Glutamatergic neuron (in vitro differentiated cells): Measurements from ENCODE around the gene AQP9. TPM values are rescaled to one million over a fixed set of nuclear protein-coding genes. Genes with fewer than 3 reads are reported as not detected.

ENCODE experiments used
- DNase-seq: peaks from one replicate; pipeline ENCODE4 v3.0.0; 2022
- H3K27ac Mint-ChIP-seq: one replicate; pipeline ENCODE4 v1.8.0; 2020; ENCODE audit warnings: mild to moderate bottlenecking, mixed read lengths, inconsistent platforms; ENCODE audit not compliant: unreplicated experiment
- H3K27me3 Mint-ChIP-seq: one replicate; pipeline ENCODE4 v1.8.0; 2020; ENCODE audit warnings: mild to moderate bottlenecking, moderate library complexity, mixed read lengths, inconsistent platforms; ENCODE audit not compliant: unreplicated experiment
- H3K36me3 Mint-ChIP-seq: one replicate; pipeline ENCODE4 v1.8.0; 2020; ENCODE audit warnings: mild to moderate bottlenecking, mixed read lengths, inconsistent platforms; ENCODE audit not compliant: unreplicated experiment
- H3K4me1 Mint-ChIP-seq: one replicate; pipeline ENCODE4 v1.8.0; 2020; ENCODE audit warnings: mild to moderate bottlenecking, low read depth, mixed read lengths, inconsistent platforms; ENCODE audit not compliant: unreplicated experiment
- H3K4me3 Mint-ChIP-seq: one replicate; pipeline ENCODE4 v1.8.0; 2020; ENCODE audit warnings: mild to moderate bottlenecking, mixed read lengths, inconsistent platforms; ENCODE audit not compliant: unreplicated experiment
- H3K9me3 Mint-ChIP-seq: one replicate; pipeline ENCODE4 v1.8.0; 2020; ENCODE audit warnings: mild to moderate bottlenecking, moderate library complexity, mixed read lengths, inconsistent platforms; ENCODE audit not compliant: unreplicated experiment
- total RNA-seq: library from RNA; stranded (reverse); fragmentation: NEBNext Ultra II Directional; extraction: Animal tissue kit (Norgen Biotek cat#: 25700); gene quantifications from one replicate; pipeline ENCODE4 v1.2.1, GENCODE V29; 2021; ENCODE audit not compliant: unreplicated experiment
- TF ChIP-seq, protein P1 (sequence below): fragments of 200-600 bp; sonication (generic); IDR thresholded peaks from one replicate; pipeline ENCODE4 v1.5.0; 2021; ENCODE audit not compliant: partially characterized antibody, unreplicated experiment

Gene AQP9
- total RNA-seq, 1 donor from 2014 or later: not detected

DNA sequence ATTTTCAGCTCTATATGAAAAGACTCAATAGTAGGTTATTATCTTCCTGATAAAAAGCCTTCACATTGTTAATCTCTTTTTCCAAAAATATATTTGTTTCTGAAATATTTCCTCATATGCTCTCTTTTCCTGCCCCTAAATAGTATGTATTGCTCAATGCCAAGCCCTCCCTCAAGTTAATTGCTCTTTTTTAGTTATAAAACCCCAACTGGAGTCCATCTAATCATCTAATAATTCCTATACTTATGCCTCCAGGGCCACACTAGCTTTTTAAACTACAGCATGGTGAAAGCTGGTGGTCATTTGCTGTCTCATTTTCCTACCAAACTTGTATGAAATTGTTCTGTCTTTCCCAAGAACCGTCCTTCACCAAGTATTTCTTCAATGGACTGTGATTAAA, 26.7 kb downstream of the AQP9 start:
- peaks cover 3% of the 10 kb centered on the region for H3K27me3 Mint-ChIP-seq
- H3K36me3 Mint-ChIP-seq: no peaks in the 10 kb centered on the region
- H3K4me3 Mint-ChIP-seq: no peak overlapping the region
- DNase-seq: no peak
- H3K9me3 Mint-ChIP-seq: no peaks in the 10 kb centered on the region
- TF ChIP-seq, protein P1, sequence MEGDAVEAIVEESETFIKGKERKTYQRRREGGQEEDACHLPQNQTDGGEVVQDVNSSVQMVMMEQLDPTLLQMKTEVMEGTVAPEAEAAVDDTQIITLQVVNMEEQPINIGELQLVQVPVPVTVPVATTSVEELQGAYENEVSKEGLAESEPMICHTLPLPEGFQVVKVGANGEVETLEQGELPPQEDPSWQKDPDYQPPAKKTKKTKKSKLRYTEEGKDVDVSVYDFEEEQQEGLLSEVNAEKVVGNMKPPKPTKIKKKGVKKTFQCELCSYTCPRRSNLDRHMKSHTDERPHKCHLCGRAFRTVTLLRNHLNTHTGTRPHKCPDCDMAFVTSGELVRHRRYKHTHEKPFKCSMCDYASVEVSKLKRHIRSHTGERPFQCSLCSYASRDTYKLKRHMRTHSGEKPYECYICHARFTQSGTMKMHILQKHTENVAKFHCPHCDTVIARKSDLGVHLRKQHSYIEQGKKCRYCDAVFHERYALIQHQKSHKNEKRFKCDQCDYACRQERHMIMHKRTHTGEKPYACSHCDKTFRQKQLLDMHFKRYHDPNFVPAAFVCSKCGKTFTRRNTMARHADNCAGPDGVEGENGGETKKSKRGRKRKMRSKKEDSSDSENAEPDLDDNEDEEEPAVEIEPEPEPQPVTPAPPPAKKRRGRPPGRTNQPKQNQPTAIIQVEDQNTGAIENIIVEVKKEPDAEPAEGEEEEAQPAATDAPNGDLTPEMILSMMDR: no peak
- H3K4me1 Mint-ChIP-seq: no peaks in the 10 kb centered on the region
- no peak overlapping the region for H3K27ac Mint-ChIP-seq

DNA sequence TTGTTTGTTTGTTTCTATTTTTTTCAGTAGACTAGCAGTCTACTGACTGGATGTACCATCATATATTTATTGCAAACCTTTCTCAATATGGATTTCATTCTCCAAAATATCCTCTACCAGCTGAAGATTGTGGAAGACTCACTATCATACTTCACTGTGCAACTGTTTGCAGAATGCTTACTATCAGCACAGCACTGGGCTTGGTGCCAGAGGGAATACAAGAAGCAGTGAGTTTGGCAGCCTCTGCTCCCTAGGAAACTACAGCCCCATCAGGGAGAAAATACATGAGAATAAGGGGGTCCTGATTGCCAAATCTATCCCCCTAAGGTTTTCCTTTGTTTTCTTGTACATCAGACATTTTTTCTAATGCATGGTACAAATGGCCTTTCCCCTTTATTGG, 27.5 kb downstream of the AQP9 start:
- Mint-ChIP-seq H3K27ac (no peak overlapping the region), H3K36me3 (no peaks in the 10 kb centered on the region), H3K9me3 (no peaks in the 10 kb centered on the region), H3K4me1 (no peaks in the 10 kb centered on the region), H3K4me3 (no peak overlapping the region), H3K27me3 (peaks cover 5% of the 10 kb centered on the region)
- TF ChIP-seq, protein P1: no peak
- DNase-seq: no peak

DNA sequence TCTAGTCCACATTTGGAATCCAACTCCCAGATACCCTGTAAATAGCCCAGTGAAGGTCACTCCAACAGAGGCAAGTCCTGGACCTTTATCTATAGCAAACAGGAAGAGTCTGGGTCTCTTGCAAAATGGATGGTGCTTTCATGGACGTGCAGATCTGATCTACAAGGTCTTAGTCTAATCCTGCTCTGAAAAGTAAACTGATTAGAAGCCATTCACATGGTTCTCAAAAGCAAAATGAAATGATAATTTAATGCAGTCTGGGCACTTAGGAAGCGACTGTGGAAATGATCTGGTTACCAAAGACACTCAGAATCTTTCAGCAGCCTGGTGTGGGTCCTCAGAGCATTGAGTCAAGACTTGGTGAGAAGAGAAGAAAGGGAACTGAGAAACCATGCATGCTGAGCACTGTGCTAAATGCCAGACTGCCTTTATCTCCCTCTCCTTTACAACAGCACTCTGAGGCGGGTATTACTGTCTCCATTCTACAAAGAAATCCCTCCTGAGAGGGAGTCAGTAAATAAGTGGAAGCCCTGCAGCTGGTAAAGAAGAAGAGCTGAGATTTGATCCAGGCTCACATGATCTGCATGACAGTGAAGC, 29.0 kb downstream of the AQP9 start:
- TF ChIP-seq, protein P1: no peak
- Mint-ChIP-seq H3K27me3 (peaks cover 6% of the 10 kb centered on the region), H3K36me3 (no peaks in the 10 kb centered on the region), H3K4me3 (no peak overlapping the region), H3K4me1 (no peaks in the 10 kb centered on the region), H3K27ac (no peak overlapping the region), H3K9me3 (no peaks in the 10 kb centered on the region)
- DNase-seq: no peak

DNA sequence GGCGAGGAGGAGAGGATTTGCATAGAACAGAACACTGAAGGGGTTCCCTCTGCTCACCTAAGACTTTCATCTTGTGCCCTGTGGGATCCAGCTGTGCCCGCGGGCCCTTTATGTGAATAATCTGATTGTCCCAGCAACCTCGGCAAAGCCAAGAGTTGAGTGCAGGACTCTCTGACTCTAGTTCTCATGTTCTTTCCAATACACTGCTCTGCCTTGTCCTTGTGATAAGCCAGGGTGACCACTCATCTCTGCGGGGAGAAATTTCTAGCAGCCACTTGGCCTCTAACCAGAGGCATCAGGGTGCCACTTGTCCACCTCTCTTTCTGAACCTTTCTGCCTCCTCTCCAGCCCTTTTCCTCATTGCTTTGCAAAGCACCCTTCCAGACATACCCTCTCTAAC, 31.8 kb downstream of the AQP9 start:
- no peak for DNase-seq
- H3K4me3 Mint-ChIP-seq: no peak overlapping the region
- H3K27ac Mint-ChIP-seq: no peak overlapping the region
- H3K9me3 Mint-ChIP-seq: no peaks in the 10 kb centered on the region
- peaks cover 6% of the 10 kb centered on the region for H3K27me3 Mint-ChIP-seq
- no peaks in the 10 kb centered on the region for H3K36me3 Mint-ChIP-seq
- H3K4me1 Mint-ChIP-seq: no peaks in the 10 kb centered on the region
- TF ChIP-seq, protein P1: no peak

DNA sequence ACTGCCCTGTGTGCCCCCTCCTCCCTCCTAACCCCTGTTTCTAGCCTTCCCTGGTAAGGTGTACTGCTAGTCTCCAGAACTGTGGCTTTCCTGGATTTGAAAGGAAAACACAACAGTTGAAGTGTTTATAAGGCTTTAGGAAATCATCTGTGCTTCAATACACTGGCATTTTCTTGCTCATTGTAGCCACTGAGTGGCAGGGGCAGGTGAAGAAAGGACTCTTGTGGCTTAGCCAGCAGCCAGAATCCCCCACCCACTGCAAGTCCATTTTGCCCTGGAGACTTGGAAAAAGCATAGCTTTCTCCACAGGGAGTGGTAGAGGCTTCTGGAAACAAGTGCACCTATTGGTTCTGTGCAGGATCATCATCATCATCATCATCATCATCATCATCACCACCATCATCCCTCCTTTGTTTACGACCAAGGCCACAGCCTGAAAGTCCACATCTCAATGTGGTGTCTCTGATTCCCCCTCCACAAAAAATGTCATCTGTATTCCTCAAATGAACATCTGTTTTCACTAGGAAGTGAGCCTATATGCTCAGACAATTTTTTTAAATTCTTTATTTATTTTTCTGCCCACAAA, 33.4 kb downstream of the AQP9 start:
- Mint-ChIP-seq H3K9me3 (no peaks in the 10 kb centered on the region), H3K4me3 (no peak overlapping the region), H3K4me1 (no peaks in the 10 kb centered on the region), H3K27me3 (peaks cover 6% of the 10 kb centered on the region), H3K27ac (no peak overlapping the region), H3K36me3 (no peaks in the 10 kb centered on the region)
- DNase-seq: no peak
- TF ChIP-seq, protein P1: no peak
